HG03097 (cell line): Measurements from ENCODE around the gene DDX41.
"Not testable (repeated sequence)": the region's sequence is repeated elsewhere in the genome, so short reads cannot be mapped to it uniquely, and the experiment has no call there.

Experiments used
- ATAC-seq: cut with Tn5 transposase; IDR thresholded peaks from one replicate; pipeline ENCODE4 v1.9.1; 2021; ENCODE audit not compliant: unreplicated experiment, low FRiP score

DDX41 gene

DNA sequence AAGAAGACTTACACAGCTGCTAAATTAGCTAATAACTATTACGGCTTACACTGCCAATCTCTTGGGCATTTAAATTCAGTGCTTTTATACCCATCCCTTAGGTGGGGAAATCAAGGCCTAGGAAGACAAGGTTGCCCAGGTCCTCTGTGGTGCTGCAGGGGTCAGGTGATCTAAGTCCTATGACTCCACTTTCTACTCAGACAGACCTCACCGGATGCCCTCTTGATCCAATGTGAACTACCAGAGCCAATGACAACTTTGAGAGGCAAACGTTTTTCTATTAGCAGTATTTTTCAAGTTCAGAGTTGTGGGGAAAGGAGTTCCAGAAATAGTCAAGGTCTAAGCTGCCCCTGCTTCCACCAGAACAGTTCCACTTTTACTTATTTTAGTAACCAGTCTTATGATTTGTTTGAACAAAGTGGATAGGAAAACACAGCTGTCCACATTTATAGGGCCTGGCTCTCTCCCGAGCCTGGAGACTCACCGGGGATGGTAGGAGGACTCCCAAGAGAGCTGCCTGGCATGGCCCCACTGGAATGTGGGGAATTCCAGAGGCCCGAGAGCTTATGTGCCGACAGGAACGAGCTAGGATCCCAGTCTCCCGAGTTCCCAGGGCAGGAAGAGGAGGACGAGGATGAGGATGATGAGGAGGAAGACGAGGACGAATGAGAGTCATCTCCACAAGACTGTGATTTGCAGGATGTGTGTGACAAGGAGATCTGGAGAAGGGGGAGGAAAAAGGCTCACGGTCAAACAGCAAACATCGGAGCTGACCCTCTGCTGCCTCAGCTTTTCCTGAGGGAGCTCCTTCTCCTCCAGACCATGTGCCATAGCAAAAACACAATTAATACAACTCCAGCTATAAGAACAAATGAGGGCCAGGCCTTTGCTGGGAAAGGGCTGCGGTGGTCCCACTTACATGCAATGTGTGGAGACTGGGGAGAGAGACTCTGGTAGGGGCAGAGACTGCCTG is 20.9 kb upstream of the DDX41 start:
- no peak for ATAC-seq

DNA sequence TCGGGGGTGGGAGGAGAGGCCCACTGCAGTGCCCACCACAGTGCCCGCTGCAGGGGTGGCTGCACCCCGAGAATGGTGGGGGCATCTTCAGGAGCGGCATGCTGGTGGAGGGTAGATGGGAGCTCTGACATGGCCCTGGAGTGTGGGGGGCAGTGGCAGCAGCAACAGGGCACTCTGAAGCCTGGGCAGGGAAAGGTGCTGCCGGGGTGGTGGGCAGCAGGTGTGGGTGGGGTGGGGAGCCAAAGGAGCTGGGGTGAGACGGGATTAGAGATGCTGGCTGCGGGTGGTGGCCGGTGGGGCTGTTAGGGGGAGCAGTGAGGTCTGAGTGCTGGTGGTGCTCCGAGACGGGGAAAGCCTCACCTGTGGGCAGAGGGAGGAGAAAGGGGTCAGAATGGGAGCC is 19.6 kb upstream of the DDX41 start:
- ATAC-seq = no peak

DNA sequence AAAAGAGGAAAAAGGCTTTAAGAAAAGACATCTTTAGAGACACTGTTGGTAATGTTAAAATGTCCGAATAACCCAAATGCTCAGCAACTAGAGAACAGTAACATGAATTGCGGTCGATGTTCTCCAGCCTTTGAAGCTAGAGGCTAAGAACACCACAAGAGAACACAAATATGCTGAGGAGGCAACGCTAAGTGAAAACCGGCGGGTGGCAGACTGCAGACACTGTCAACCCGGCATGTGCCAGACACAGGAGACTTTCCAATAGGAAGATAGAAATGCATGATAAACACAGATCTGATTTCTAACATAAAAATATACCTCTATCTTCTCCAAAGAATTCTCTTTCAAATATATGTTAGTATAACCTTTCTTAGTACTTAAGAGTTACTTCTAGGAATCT is 18.4 kb upstream of the DDX41 start:
- ATAC-seq = no peak

DNA sequence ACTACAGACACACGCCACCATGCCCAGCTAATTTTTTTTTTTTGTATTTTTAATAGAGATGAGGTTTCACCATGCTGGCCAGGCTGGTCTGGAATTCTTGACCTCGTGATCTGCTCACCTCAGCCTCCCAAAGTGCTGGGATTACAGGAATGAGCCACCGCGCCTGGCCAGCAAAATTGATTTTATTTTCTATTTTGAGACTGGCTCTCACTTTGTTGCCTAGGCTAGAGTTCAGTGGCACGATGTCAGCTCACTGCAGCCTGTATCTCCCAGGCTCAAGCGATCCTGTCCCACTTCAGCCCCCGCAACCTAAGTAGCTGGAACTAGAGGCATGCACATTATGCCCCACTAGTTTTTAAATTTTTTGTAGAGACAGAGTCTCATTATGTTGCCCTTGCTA is 17.7 kb upstream of the DDX41 start:
- ATAC-seq = not testable (repeated sequence)

DNA sequence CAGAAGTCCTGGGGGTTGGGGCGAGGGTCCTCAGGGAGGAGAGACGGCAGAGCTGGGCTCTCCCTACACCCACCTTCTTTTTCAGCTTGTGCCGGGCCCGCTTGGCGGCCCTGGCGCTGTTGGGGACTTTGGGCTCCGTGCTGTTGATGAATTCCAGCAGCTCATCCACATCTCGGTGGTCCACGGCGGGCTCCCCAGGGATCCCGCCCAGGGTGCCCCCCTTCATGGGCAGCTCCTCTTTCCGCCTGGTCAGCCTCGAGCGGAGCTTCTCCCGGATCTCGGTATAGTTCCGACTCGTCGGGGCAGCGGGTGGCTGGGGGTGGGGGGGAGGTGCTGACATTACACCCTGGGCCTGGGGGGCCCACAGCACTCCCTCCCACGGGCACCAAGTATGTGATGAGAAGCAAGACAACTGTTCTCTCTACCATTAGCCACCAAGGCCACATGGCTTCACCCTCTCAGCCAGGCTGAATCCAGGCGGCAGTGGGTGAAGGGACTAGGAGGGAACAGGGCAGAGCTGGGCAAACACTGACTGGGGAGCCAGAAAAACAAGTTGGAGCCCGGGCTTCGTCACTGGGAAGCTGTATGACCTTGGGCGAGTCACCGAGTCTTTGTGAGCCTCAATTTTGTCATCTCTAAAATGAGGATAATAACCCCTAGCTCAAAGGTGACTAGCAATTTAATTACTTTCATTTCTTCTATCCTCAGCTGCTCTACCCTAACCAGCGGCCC is 14.6 kb upstream of the DDX41 start:
- ATAC-seq = no peak

DNA sequence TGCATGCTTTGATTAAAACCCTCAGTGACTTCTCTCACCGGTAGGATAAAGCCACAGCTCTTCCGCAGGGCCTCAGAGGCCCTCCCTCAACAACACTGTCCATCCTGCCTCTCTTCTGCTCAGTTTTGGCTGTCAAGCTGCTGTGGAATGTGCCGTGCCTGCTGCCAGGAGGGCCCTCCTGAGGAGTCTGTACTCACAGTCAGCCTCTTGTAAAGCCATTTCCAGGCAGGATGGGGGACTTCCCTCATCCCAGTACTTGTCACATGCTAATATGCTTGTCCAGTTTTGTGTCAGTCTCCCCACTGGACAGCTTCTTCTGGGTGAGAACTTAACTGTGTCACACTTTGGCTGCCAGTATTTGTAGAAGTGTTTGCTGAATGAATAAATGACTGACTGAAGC is 13.9 kb upstream of the DDX41 start:
- ATAC-seq = no peak

DNA sequence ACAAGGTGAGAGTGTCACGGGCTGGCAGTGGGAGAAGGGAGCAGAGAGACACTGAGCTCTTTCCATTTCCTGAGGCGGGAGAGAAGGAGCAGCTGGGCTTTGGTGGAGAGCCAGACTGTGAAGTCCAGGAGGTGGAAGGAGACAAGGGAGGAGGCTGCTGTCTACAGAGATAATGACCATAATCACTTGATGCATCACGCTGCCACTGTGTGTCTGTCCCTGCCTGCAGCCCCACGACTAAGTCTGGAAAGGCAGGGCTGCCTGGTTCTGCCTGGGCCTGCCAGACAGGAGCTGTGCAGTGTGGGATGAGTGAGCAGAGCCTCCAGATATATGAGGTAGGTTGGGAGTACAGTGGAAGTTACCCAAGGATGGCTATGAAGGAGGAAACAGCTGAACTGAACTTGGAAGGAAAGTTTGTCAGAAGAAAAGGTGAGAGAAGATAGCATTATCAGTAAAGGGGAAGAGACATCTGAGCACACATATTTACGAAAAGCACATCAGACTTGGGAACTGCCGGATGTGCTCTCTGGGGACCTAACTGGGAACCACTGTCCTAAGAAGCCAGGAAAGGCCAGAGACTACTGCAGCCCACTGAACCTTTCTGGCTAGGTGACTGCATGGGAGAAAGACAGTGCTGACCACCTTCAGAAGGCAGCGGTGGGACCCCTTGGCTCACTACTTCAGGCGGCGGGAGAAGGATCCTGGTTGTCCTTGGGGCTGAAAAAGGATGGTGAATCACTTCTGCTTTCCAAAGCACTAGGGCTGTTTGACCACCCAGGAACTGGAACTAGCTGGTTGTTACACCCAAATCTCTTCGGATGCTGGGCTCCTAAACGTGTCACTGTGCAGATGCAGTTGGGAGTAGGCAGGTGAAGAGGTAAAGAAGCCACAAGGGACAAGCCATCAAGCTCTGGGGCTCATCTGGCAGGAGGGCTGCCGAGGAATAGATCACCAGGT is 12.8 kb upstream of the DDX41 start:
- no peak for ATAC-seq

DNA sequence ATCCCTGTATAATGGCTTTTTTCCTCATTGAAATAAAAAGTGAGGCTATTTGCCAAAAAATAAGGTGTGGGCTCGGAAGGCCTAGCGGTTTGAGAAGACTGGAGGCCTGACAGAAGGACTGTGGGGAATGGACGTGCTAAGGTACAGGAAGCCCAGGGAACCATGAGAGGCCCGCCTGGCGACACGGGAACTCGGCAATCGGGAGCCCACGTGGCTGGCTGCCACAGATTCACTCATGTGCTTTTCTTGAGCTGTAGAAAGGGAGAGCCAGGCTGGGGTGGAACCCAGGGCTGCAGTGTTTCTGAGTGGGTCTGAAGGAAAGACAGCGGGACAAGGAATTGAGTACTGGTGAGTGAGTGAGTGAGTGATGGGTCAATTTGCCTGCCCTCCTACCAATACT is 11.9 kb upstream of the DDX41 start:
- ATAC-seq = no peak

DNA sequence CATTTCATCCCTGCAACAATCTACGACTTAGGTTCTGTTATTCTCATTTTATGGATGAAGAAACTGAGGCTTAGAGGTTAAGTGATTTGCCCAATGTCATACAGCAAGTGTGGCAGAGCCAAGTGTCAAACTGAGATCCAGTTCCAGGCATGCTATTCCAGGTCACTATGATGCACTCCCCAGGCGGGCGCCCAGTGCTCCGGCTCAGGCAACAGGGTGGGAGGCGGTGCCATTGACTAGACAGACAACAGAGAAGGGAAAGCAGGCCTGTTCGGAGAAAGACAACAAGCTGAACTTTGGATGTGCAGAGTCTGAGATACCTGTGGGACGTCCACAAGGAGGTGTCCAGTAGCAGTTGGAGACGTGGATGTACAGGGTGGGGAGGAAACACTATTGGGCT is 10.8 kb upstream of the DDX41 start:
- no peak for ATAC-seq

DNA sequence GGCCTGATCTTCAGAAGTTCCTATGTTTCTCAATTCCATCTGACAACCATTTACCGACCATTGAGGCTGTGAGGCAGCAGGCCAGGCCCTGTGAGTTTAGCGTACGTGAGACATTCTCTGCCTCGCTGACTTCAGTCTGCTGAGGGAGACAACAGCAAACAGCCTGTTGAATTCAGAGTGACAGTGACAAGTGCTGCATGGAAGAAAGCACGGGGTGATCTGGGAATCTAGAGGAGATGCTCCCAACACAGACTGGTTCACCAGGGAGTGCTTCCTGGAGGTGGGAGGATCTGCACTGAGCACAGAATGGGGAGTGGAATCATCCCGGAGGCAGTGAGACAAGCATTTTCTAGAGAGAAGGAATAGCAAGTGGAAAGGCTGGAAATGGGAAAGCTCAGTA is 10.0 kb upstream of the DDX41 start:
- ATAC-seq = no peak

DNA sequence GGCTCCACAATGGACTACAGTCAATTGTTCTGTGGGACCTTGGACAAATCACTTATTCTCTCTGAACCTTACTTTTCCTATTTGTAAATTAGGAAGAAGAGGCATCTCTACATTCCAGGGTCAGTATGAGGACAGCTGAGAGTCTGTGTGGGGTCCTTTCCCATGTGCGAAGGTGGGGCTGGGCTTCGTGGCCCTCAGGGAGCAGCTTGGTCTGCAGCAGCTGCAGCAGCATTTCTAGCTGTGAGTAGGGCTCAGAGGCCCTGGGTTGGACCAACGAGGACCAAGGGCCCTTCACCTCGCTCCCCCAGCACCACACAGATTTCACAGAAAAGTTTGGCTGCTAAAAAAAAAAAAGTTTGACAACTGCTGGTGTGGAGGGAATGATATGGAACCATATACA is 9.4 kb upstream of the DDX41 start:
- no peak for ATAC-seq

DNA sequence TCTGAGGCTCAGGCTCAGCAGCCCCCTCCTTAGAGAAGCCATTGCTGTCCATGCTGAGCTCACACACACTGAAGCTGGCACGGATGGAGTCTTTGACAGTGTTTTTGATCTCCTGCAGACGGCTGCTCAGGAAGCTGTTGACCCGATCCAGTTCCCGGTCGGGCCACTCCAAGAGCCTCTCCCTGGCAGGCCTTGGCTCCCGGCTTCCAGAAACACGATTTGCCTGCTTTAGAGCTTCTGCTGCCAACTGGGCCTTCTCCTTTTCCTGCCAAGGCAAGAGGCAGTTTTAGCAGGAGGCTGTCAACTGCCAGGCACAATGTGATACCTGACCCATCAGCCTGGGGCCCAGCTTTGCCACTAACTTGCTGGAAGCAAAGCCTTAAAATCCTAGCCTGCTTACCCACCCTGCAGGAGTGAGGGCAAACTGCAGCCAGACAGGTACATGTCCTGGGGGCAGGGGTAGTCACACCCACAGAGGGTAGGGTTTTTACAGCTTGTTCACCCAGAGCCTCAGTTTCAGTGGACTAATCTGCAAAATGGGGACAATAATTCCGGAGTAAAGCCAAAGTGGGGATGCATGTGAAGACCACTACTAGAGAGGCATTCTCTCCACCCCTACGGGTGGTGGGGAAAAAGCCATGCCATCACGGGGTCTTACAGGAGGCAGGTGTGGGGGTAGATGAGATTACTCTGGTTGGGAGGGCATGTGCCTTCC is 8.3 kb upstream of the DDX41 start:
- no peak for ATAC-seq

DNA sequence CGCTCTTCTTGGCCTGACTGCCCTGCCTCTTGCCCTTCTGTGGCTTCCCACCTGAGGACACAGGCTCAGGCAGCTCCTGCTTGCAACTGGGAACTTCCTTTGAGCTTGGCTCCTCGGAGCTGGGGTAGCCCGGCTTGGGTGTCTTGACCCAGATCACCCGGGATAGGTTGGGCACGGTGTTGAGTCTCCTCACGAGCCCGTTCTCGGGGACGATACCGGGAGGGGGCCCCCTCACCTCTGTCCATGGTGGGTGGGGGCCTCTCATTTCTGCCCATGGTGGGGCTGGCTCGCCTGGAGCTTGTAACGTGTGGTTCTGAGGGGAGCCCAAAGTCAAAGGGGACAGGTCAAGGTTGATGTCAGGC is 7.8 kb upstream of the DDX41 start:
- ATAC-seq = no peak

DNA sequence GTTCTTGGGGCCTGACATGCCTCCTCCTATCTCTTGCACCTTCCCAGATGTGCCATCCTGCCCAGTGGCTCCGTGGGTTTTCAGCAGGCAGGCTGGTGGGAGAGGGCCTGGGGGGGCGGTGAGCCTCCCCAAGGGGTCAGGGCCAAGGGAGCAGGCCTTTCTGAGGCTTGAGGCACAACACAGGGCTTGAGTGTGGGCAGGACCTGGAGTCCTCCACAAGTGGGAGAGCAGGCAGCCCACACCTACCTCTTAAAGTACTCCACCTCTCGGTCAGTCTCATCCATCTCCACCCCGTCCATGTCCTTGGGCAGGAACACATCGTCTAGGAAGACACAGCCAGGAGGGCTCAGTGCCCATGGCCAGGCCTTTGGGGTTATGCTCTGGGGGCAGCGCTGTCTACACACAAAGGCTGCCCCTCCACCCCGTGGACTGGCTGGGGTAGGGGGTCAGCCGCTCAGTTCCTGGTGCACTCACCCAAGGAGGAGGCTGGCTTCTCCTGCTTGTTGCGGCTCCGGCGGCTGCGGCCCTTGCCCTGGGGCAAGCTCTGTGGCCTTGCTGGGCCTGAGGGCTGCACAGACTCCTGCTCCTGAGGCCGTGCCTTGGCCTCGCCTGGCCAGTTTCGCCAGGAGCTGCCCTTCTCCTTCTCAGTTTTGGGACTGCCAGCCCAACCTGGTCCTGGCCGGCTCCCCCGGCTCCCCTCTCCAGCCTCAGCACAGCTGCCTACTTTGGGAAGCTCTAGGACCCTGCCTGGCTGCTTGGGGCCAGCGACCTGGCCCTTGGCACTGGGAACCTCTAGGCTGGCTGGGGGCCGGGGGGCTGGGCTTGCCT is 7.2 kb upstream of the DDX41 start:
- no peak for ATAC-seq

DNA sequence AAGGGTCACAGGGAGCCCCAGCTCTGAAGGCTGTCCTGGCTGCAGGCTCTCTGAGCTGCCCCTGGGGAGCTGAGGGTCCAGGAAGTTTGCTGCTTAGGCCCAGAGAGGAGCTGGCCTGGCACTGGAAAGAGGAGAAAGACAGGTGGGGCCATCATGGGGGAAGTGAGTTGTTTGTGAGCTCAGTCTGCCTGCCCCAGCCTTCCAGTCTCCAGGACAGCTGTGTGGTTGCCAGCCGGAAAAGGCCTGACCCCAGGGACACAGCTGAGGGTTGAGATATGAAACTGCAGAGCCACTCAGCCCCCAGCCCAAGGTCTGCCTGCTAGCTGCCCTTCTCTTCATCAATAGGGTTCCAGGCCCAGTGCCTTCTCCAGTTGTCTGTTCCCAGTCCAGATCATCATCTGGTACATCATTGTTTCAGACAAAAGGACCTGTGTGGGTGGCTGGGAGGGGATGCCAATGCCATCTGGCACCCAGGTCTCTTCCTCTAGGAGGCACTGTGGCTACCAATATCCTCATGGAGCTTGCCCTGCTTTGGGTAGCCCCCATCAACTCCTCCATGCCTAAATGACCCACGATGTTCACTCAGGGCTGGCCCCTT is 4.3 kb upstream of the DDX41 start:
- no peak for ATAC-seq

DNA sequence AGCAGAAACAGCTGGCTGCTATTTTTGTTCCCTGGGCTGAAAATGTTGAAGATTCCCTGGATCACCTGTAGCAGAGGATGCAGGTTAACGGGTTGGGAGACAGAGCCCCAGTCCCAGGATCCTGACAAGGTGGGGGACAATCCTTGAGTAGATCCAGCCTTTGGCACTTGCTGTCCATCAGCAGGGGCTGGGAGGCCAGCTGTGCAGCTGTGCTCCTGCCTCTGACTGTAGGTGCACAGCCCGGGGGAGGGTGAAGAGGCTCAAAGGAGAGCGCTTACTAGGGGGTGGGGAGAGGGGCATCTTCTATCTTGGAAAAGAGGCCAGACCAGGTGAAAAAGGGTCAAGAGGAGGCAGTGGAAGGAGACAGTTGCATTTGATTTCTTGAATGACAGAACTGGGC is 3.5 kb upstream of the DDX41 start:
- no peak for ATAC-seq

DNA sequence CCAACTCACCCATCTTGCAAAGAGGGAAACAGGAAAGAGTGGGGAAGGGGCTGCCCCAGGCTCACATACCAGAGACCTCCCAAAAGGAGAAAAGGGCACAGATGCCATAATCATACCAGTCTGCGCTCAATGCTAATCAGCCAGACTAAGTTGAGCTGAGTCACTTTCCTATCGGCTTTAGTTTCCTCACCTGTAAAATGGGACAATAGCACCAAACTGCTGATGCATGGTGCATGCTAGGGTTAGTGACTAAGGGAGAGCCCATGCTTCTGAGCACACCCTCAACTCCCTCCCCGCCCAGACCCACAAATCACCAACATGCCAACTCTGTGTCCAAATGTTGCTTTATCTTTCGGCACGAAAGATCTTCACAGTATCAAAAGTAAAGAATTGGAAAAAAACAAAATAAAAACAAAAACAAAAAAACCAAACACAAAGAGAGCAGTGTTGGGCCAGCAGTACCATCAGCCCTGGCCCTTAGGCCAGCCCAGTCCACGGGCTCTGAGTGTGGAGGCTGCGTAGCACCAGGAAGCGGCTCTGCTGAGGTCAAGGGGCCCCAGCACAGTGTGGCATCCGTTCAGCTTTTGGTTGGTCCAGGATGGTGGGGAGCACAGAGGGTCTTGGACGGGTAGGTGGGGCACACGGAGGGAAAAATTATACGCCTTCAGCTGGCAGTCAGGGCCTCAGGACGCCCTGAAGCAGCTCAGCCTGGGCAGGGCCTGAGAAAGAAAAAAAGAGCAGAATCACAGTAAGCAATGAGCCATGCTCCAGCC is 2.9 kb upstream of the DDX41 start:
- ATAC-seq = no peak

DNA sequence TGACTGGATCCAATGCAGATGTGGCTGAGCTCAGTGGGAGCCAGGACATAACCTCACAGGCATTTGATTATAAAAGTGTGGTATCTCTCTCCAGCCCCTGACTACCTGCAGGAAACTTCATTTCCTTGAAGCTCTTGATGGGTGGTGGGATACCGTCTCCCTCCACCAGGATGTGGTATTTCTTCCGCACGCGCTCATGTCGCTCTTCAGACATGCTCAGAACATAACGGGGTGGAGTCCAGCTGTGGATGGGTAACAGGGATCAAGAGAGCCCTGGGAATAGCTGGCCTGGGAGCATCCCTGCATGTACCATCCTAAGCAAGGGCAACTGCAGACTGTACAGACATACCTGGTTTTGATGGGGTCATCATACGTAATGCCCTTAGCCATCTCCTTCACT is 1.2 kb downstream of the DDX41 start:
- no peak for ATAC-seq
